GM10847 (cell line): ENCODE data around the gene ABCC8.

Experiments
- POLR2A ChIP-seq: IDR thresholded peaks from 2 replicates; pipeline ENCODE4 v1.6.1; 2011; ENCODE audit not compliant: insufficient read length; ENCODE audit errors: extremely low read depth

Gene ABCC8

DNA sequence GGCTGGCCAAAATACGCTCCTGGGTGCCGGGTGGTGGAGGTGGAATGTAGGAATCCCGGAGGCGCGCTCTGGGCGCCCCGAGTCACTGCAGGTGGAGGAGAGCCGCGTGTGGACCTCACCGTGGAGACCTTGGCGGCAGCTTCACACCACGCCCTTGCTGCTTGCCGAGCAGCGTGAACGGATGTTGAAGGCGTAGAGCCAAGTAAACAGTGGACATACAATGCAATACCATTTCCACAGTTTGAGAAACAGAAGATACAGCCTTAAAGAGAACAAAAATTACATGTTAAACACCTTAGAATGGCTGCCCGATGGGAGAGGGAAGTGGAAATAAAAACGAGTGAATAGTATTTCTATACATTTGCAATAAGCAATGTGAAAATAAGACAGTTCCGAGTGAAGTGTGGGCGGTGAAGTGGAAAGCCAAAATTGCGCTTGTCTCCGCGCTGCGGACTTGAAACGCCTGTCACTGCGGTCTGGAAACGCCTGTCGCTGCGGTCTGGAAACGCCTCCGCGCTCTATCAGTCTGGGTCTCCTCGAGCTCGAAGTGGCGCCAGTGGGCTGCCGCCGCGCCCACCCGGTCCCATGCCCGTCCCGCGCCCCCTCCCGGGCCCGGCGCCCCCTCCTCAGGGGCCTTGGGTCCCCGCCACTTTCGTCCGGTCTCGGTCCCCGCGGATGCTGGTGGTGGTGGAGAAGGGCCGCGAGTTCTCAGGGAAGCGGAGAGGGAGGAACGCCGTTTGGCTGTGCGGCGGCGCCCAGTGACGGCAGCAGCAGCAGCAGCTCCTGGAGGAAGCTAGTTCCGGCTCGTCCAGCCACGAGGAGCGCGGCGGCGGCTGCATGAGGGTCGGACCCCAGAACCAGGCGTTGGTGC lies 123.5 kb downstream of the ABCC8 start:
- TF ChIP-seq POLR2A, result no peak

DNA sequence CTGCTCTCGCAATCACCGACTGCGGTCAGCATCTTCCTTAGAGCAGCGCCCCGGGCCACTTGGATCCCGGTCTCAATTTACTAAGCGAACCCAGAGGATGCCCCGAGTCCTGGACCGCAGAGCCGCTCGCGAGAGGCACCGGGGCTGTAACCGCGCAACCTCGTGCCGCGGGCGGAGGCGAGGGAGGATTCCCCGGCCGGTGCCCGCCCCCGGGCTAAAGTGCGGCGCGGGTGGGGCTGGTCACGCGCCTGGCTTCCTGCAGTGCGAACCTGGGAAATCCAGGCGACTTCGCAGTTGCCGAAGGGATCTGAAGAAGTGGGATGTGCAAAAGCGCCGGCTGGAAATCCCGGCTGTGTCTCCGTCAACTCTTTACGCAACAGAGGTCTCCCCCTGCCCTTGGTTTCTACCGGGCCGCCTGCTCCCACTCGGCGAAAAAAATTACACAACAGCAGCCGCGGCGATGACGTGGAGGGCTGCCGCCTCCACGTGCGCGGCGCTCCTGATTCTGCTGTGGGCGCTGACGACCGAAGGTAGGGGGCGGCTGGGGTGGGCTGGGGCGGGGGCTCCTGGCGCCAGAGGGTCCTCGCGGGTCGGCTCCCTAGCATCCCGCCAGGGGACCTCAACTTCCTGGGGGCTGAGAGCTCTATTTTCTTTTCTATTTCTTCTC lies 125.0 kb downstream of the ABCC8 start, which contains the start of gene NCR3LG1:
TSS of gene NCR3LG1 (plus strand) at position 291 of the 667 bp plus-strand sequence. CDS start at position 461, 170 bp downstream.
- no peak for TF ChIP-seq POLR2A

DNA sequence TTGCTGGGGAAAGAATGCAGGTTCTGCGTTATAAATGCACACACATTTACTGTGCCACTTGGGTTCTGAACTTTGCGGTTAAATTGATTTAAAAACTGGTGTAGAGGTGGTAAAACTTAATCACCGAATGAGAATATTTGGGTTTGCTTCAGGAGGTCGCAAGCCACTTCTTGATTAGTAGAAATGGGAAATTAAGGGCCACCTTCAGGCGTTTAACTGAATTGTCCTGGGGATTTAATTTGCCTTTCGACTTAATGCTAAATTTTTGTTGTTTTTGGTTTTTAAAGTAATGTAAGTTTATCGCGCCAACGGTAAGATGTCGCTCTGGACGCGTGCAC lies 125.5 kb downstream of the ABCC8 start:
- TF ChIP-seq POLR2A, result no peak

- TF ChIP-seq POLR2A, result no peak
Observed at GRCh38 chr11:17350455-17351171, 126.0 kb downstream of the ABCC8 start.

- TF ChIP-seq POLR2A, result no peak
Observed at GRCh38 chr11:17347676-17348075, 129.0 kb downstream of the ABCC8 start.

- no peak for TF ChIP-seq POLR2A
Observed at GRCh38 chr11:17343907-17344306, 132.7 kb downstream of the ABCC8 start.

GRCh38 chr11:17343257-17343656 lies 133.4 kb downstream of the ABCC8 start:
- no peak for TF ChIP-seq POLR2A
